Measurements from ENCODE around the gene HOXD10.

DNA sequence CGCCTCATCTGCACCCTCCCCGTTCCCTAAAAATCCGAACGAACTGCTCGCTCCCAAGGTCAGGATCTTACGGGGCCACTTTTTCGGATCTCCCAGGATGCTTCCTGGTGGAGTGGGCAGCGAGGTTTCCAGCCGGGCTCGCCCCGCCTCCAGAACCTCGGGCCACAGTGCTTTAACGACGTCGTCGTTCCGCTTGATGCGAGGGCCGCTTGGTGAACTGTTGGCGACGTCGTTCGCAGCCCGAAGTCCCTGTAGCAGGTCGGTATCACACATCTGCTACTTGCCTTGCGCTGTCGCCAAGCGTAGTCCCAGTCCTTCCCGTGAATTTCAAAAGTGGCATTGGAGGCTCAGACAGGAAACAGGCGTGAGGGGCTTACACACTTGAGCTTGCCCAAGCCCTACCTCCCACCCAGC lies 48.2 kb upstream of the HOXD10 start:
- TF ChIP-seq, protein P1, sequence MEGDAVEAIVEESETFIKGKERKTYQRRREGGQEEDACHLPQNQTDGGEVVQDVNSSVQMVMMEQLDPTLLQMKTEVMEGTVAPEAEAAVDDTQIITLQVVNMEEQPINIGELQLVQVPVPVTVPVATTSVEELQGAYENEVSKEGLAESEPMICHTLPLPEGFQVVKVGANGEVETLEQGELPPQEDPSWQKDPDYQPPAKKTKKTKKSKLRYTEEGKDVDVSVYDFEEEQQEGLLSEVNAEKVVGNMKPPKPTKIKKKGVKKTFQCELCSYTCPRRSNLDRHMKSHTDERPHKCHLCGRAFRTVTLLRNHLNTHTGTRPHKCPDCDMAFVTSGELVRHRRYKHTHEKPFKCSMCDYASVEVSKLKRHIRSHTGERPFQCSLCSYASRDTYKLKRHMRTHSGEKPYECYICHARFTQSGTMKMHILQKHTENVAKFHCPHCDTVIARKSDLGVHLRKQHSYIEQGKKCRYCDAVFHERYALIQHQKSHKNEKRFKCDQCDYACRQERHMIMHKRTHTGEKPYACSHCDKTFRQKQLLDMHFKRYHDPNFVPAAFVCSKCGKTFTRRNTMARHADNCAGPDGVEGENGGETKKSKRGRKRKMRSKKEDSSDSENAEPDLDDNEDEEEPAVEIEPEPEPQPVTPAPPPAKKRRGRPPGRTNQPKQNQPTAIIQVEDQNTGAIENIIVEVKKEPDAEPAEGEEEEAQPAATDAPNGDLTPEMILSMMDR (IDR thresholded peaks at IDR 0.05; ENCODE audit: low read depth, low read length), result no peak
- TF ChIP-seq POLR2A (IDR thresholded peaks at IDR 0.05; ENCODE audit: extremely low read depth, insufficient read length), result no peak
- TF ChIP-seq, protein P2, sequence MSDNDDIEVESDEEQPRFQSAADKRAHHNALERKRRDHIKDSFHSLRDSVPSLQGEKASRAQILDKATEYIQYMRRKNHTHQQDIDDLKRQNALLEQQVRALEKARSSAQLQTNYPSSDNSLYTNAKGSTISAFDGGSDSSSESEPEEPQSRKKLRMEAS (IDR thresholded peaks at IDR 0.05; ENCODE audit: low read depth, low read length), result no peak

All from NB4 (cell line).